Measurements from ENCODE around the gene NARF.

NARF gene

DNA sequence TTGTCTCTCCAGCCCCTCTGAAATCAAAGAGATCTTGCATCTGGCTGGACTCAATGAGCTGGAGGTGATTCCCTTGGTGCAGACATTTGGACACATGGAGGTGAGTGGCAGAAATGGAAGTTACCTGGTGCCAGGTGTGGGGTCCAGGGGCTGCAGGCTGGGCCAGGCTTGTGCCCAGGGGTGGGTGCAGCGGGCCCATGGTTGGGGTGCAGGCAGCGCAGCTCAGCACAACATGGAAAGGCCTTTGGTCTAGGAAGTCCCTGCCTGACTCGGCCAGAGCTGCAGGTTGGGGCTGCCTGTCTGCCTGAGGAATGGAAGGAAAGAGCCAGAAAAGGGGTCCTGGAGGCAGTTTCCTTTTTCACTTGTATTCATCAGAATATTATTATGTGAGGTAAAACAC, 30.0 kb upstream of the NARF start:
- Histone ChIP-seq H3K36me3 (ENCODE audit: control insufficient read depth, insufficient read depth, low read length) (peaks cover 8% of the 10 kb centered on the region), H3K27me3 (replicated peaks; ENCODE audit: control insufficient read depth, insufficient read depth, low read length) (no peaks in the 10 kb centered on the region), H3K4me3 (replicated peaks; ENCODE audit: low read depth, low read length) (peak overlapping the region; percentile 58)
- no peak for TF ChIP-seq CTCF (IDR thresholded peaks at IDR 0.05; ENCODE audit: insufficient read depth, low read length, poor library complexity, severe bottlenecking)
- no peak for DNase-seq (ENCODE audit: extremely low read depth, insufficient read length)

DNA sequence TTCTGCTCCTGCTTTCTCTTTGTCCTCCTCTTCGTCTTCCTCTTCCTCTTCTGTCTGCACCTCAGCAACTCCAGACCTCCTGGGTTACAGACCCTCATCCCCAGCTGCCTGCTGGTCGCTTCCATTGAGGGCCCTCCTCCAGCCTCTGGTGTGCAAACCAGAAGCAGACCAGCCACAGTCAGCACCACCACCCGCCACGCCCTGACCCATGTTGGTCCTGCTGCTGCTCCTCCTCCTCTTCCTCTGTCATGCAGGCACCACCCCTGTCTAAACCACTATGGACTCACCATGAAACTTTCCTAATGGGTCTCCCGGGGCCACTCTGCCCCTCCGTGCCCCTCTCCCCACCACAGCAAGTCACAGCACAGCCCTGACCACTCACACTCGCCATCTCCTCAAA, 28.7 kb upstream of the NARF start:
- H3K27me3 ChIP-seq (replicated peaks; ENCODE audit: control insufficient read depth, insufficient read depth, low read length), result no peaks in the 10 kb centered on the region
- peaks cover 3% of the 10 kb centered on the region for H3K36me3 ChIP-seq (ENCODE audit: control insufficient read depth, insufficient read depth, low read length)
- DNase-seq (ENCODE audit: extremely low read depth, insufficient read length), result no peak
- TF ChIP-seq CTCF (IDR thresholded peaks at IDR 0.05; ENCODE audit: insufficient read depth, low read length, poor library complexity, severe bottlenecking), result no peak
- H3K4me3 ChIP-seq (replicated peaks; ENCODE audit: low read depth, low read length), result peak overlapping the region; percentile 58

- no peaks in the 10 kb centered on the region; the same call in none of the 2 replicates for H3K36me3 ChIP-seq (ENCODE audit: control insufficient read depth, insufficient read depth, low read length)
- no peak for DNase-seq (ENCODE audit: extremely low read depth, insufficient read length)
- TF ChIP-seq CTCF (IDR thresholded peaks at IDR 0.05; ENCODE audit: insufficient read depth, low read length, poor library complexity, severe bottlenecking), result no peak
- no peaks in the 10 kb centered on the region for H3K27me3 ChIP-seq (replicated peaks; ENCODE audit: control insufficient read depth, insufficient read depth, low read length)
- no peak overlapping the region for H3K4me3 ChIP-seq (replicated peaks; ENCODE audit: low read depth, low read length)
Observed at GRCh38 chr17:82432017-82432416, 26.5 kb upstream of the NARF start.

- no peak for DNase-seq (ENCODE audit: extremely low read depth, insufficient read length)
- Histone ChIP-seq H3K27me3 (replicated peaks; ENCODE audit: control insufficient read depth, insufficient read depth, low read length) (no peaks in the 10 kb centered on the region), H3K4me3 (replicated peaks; ENCODE audit: low read depth, low read length) (no peak overlapping the region), H3K36me3 (ENCODE audit: control insufficient read depth, insufficient read depth, low read length) (no peaks in the 10 kb centered on the region; the same call in none of the 2 replicates)
- TF ChIP-seq CTCF (IDR thresholded peaks at IDR 0.05; ENCODE audit: insufficient read depth, low read length, poor library complexity, severe bottlenecking), result no peak
Observed at GRCh38 chr17:82433560-82434215, 24.9 kb upstream of the NARF start.

- DNase-seq (ENCODE audit: extremely low read depth, insufficient read length), result no peak
- TF ChIP-seq CTCF (IDR thresholded peaks at IDR 0.05; ENCODE audit: insufficient read depth, low read length, poor library complexity, severe bottlenecking), result no peak
- Histone ChIP-seq H3K36me3 (ENCODE audit: control insufficient read depth, insufficient read depth, low read length) (no peaks in the 10 kb centered on the region; the same call in none of the 2 replicates), H3K27me3 (replicated peaks; ENCODE audit: control insufficient read depth, insufficient read depth, low read length) (no peaks in the 10 kb centered on the region), H3K4me3 (replicated peaks; ENCODE audit: low read depth, low read length) (no peak overlapping the region)
Observed at GRCh38 chr17:82434216-82434565, 24.4 kb upstream of the NARF start.

GRCh38 chr17:82435103-82435502, 23.4 kb upstream of the NARF start:
- no peak for TF ChIP-seq CTCF (IDR thresholded peaks at IDR 0.05; ENCODE audit: insufficient read depth, low read length, poor library complexity, severe bottlenecking)
- no peaks in the 10 kb centered on the region; the same call in none of the 2 replicates for H3K36me3 ChIP-seq (ENCODE audit: control insufficient read depth, insufficient read depth, low read length)
- H3K4me3 ChIP-seq (replicated peaks; ENCODE audit: low read depth, low read length), result no peak overlapping the region
- DNase-seq (ENCODE audit: extremely low read depth, insufficient read length), result no peak
- no peaks in the 10 kb centered on the region for H3K27me3 ChIP-seq (replicated peaks; ENCODE audit: control insufficient read depth, insufficient read depth, low read length)

All from GM06990 (cell line).